NB4 (cell line): ENCODE results near the gene FGF2.

ENCODE experiments used
- POLR2A ChIP-seq: IDR thresholded peaks from 2 replicates; pipeline ENCODE4 v1.6.1; 2011; ENCODE audit warnings: mild to moderate bottlenecking; ENCODE audit not compliant: insufficient read length; ENCODE audit errors: extremely low read depth
- TF ChIP-seq, protein P1 (sequence below): IDR thresholded peaks from one replicate; pipeline ENCODE4 v1.5.1; 2012; ENCODE audit warnings: low read depth, low read length

DNA sequence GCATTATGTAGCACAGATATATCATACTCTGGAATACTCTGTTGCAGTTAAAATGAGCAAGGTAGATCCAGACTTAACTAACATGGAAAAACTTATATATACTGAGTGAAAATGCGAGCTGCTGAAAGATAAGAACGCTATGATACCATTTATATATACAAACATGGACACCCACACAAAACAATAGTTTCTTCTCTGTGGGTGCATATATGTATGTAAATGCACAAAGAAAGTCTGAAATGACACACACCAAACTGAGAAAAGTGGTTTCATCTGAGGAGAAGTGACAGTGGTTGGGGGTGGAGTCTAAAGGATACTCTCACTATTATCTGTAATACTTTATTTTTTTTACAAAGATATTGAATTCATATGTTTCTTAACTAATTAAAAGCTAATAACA, 12.2 kb upstream of the FGF2 start:
- TF ChIP-seq, protein P1, sequence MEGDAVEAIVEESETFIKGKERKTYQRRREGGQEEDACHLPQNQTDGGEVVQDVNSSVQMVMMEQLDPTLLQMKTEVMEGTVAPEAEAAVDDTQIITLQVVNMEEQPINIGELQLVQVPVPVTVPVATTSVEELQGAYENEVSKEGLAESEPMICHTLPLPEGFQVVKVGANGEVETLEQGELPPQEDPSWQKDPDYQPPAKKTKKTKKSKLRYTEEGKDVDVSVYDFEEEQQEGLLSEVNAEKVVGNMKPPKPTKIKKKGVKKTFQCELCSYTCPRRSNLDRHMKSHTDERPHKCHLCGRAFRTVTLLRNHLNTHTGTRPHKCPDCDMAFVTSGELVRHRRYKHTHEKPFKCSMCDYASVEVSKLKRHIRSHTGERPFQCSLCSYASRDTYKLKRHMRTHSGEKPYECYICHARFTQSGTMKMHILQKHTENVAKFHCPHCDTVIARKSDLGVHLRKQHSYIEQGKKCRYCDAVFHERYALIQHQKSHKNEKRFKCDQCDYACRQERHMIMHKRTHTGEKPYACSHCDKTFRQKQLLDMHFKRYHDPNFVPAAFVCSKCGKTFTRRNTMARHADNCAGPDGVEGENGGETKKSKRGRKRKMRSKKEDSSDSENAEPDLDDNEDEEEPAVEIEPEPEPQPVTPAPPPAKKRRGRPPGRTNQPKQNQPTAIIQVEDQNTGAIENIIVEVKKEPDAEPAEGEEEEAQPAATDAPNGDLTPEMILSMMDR = no peak
- no peak for TF ChIP-seq POLR2A
